ENCODE data around the gene NUTF2. TPM values are rescaled to one million over a fixed set of nuclear protein-coding genes. Genes with fewer than 3 reads are reported as not detected.

The NUTF2 gene
- polyA plus RNA-seq, 1 experiment: 230 TPM

DNA sequence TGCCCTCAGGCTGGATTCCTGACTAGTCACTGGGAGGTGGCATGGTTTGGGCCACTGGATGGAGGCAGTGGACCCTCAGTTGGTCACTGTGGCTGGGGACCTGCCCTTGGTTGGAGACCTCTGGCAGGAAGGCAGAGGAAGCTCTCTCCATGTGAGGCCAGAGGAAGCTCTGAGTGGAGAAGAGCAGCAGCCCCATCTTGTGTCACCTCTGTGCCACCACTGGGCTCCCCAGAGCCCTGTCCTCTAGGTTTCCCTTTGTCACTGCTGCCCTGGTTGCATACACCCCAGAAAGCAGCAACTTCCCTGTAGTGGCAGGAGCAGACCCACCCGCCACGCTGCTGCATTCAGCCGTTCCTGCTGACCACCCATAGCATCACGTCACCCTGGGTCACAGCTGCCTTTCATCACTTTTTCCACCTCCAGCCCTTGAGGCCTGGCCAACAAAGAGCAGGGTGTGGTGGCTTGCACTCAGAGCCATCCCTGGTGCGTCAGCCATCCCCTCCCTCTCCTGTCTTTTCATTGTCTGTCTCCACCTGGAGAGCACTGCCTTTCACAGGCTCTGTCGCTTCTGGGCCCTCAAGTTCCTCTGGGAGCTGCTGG lies 73.0 kb downstream of the NUTF2 start:
- Histone ChIP-seq H3K27me3 (ENCODE audit: control insufficient read depth, insufficient read depth, low read length) (no peaks in the 10 kb centered on the region), H3K4me3 (ENCODE audit: low read depth, low read length) (no peak overlapping the region), H3K36me3 (ENCODE audit: control insufficient read depth, insufficient read depth, low read length) (peaks cover 15% of the 10 kb centered on the region)
- TF ChIP-seq, protein P1, sequence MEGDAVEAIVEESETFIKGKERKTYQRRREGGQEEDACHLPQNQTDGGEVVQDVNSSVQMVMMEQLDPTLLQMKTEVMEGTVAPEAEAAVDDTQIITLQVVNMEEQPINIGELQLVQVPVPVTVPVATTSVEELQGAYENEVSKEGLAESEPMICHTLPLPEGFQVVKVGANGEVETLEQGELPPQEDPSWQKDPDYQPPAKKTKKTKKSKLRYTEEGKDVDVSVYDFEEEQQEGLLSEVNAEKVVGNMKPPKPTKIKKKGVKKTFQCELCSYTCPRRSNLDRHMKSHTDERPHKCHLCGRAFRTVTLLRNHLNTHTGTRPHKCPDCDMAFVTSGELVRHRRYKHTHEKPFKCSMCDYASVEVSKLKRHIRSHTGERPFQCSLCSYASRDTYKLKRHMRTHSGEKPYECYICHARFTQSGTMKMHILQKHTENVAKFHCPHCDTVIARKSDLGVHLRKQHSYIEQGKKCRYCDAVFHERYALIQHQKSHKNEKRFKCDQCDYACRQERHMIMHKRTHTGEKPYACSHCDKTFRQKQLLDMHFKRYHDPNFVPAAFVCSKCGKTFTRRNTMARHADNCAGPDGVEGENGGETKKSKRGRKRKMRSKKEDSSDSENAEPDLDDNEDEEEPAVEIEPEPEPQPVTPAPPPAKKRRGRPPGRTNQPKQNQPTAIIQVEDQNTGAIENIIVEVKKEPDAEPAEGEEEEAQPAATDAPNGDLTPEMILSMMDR (IDR thresholded peaks at IDR 0.05; ENCODE audit: insufficient read depth, low read depth, low read length): no peak
- ChIA-PET CTCF (interaction anchor here (1.8 to 4.8 kb wide), 4 partner anchors 9 to 247 kb away, joined by 5 to 26 read pairs (median 14); partner anchors contain the start of gene NRN1L), POLR2A (no interaction called here)
- DNase-seq (ENCODE audit: low read depth): no peak

Small RNA genes within 50 kb of the gene (small RNA-seq; reads per million reads assigned to genes)
- gene AC040162.2 (ENCODE audit: insufficient read length, low read depth, low replicate concordance): not detected
- not detected for gene NRN1L (ENCODE audit: insufficient read length, low read depth, low replicate concordance)

Other genes with a start within 250 kb of the NUTF2 start
- 0.18 and 0.23 TPM in 2 replicates for gene CARMIL2, start 201.8 kb upstream of the NUTF2 start, polyA plus RNA-seq (2011; rRNA removed)
- 14.1 and 29.5 TPM in 2 replicates for gene ACD, start 186.7 kb upstream of the NUTF2 start, polyA plus RNA-seq (2011; rRNA removed)
- gene PARD6A, start 186.0 kb upstream of the NUTF2 start, polyA plus RNA-seq (2011; rRNA removed): 0.86 and 0.88 TPM in 2 replicates
- gene ENKD1, start 180.2 kb upstream of the NUTF2 start, polyA plus RNA-seq (2011; rRNA removed): 7.6 and 10.9 TPM in 2 replicates
- gene C16orf86, start 180.1 kb upstream of the NUTF2 start, polyA plus RNA-seq (2011; rRNA removed): 0.87 and 1.5 TPM in 2 replicates
- 11.4 and 13.6 TPM in 2 replicates for gene GFOD2, start 127.6 kb upstream of the NUTF2 start, polyA plus RNA-seq (2011; rRNA removed)
- 11.5 and 17.6 TPM in 2 replicates for gene RANBP10, start 40.4 kb upstream of the NUTF2 start, polyA plus RNA-seq (2011; rRNA removed)
- 0.96 and 1.6 TPM in 2 replicates for gene TSNAXIP1, start 40.0 kb upstream of the NUTF2 start, polyA plus RNA-seq (2011; rRNA removed)
- gene THAP11, start 4.6 kb upstream of the NUTF2 start, polyA plus RNA-seq (2011; rRNA removed): 20.1 and 25.8 TPM in 2 replicates
- 26.2 and 42.4 TPM in 2 replicates for gene CENPT, start 760 bp downstream of the NUTF2 start, polyA plus RNA-seq (2011; rRNA removed)
- gene EDC4, start 26.1 kb downstream of the NUTF2 start, polyA plus RNA-seq (2011; rRNA removed): 19.9 and 27.4 TPM in 2 replicates
- 0.22 and 0.27 TPM in 2 replicates for gene NRN1L, start 38.0 kb downstream of the NUTF2 start, polyA plus RNA-seq (2011; rRNA removed)
- 26.0 and 45.5 TPM in 2 replicates for gene PSKH1, start 46.3 kb downstream of the NUTF2 start, polyA plus RNA-seq (2011; rRNA removed)
- 0.15 and 0.58 TPM in 2 replicates for gene CTRL, start 84.9 kb downstream of the NUTF2 start, polyA plus RNA-seq (2011; rRNA removed)
- gene PSMB10, start 89.9 kb downstream of the NUTF2 start, polyA plus RNA-seq (2011; rRNA removed): 24.8 and 29.1 TPM in 2 replicates
- 7.9 and 13.6 TPM in 2 replicates for gene LCAT, start 97.2 kb downstream of the NUTF2 start, polyA plus RNA-seq (2011; rRNA removed)
- 64.4 and 115 TPM in 2 replicates for gene SLC12A4, start 121.7 kb downstream of the NUTF2 start, polyA plus RNA-seq (2011; rRNA removed)
- gene DPEP3, start 133.6 kb downstream of the NUTF2 start, polyA plus RNA-seq (2011; rRNA removed): not detected in 2 replicates
- gene DPEP2, start 152.6 kb downstream of the NUTF2 start, polyA plus RNA-seq (2011; rRNA removed): 0.10 and 0.25 TPM in 2 replicates
- gene DPEP2NB, start 169.0 kb downstream of the NUTF2 start, polyA plus RNA-seq (2011; rRNA removed): not detected in 2 replicates
- gene DDX28, start 176.3 kb downstream of the NUTF2 start, polyA plus RNA-seq (2011; rRNA removed): 8.1 and 10.1 TPM in 2 replicates
- 12.9 and 18.3 TPM in 2 replicates for gene DUS2, start 176.4 kb downstream of the NUTF2 start, polyA plus RNA-seq (2011; rRNA removed)
- 10.5 and 14.9 TPM in 2 replicates for gene NFATC3, start 238.4 kb downstream of the NUTF2 start, polyA plus RNA-seq (2011; rRNA removed)